ENCODE measurements around the gene LCN12.

The LCN12 gene

DNA sequence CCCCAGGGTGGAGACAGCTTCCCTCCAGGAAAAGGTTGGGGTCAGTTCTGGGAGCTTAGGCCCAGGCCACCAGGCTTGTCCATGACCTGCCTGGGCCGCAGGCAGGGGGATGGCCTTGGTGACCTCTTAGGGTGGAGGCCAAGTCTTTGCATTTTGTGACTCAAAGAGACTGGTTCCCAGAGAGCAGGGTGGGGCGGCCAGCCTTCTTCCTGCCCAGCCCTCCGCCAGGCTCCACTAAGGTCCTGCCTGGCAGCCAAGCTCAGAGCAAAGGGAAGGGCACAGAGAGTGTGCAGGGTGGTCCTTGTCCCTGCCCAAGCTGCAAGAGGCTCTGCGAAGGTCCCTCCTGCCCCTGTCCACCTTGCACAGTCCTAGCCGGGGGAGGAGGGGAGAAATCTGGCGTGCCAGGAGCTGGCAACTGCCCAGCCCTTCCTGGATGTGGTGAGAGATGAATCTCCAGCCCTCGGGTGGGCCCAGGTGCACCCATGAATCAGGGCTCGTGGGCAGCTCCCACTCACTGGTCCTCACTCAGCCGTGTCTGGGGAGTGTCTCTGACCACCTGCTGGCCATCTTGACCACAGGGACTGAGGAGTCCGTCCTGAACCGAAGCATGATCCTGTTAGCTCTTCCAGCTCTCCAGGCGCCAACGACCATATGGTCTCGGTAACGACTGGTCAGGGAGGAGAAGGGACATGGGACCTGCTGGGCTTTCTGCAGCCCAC lies 22.9 kb downstream of the LCN12 start:
- no peak for DNase-seq

DNA sequence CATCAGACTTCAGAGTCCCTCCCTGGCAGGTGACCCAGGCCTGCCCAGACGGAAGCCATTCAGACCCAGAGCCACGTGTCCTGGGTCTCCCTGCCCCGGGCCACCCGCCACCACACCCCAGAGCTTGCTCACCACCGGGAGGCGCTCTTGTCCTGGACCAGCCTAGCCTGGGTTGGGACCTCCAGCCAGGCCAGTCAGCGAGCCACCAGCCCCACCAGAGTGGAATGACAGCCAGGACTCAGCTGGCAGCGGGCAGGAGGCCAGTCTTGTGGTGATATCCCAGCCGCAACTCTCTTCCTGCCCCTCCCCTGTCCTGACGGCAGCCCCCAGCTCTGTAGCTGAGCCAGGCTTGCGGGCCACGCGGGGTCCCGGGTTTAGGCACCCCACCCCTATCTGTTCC lies 23.6 kb downstream of the LCN12 start:
- DNase-seq: no peak

DNA sequence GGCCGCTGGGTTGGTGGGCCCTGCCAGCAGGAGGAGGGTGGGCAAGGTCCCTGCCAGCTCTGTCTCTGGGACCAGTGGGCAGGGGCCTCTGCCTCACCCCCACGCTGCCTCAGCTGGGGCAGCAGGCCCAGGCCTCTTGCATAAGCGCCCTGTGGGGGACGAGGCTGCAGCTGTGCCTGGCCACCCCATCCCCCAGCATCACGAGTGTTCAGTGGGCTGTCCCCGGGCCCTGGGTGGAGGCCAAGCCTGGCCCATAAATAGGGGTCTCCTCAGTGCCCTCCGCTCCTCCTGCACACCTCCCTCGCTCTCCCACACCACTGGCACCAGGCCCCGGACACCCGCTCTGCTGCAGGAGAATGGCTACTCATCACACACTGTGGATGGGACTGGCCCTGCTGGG lies 25.1 kb downstream of the LCN12 start, which contains the start of gene PTGDS:
TSS of gene PTGDS (plus strand) at position 282 of the 400 bp plus-strand sequence. CDS start at position 357, 75 bp downstream.
- no peak for DNase-seq

DNA sequence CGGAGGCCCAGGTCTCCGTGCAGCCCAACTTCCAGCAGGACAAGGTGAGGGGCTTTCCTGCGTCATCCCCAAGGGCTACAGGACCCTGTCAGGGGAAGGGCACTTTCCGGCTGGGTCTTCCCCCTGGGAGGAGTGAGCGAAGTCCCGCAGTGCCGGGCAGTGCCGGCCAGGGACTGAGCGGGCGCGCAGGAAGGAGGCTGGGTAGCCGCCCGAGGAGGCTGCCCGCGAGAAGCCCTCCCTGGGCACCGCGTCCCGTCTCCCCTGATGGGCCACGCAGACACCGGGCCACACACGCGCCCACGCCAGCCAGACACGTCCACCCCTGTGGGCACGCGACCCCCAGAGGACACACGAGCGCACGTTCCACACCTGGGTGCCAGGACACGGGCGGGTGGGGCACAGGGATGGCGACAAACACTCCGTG lies 25.6 kb downstream of the LCN12 start:
- DNase-seq: no peak

DNA sequence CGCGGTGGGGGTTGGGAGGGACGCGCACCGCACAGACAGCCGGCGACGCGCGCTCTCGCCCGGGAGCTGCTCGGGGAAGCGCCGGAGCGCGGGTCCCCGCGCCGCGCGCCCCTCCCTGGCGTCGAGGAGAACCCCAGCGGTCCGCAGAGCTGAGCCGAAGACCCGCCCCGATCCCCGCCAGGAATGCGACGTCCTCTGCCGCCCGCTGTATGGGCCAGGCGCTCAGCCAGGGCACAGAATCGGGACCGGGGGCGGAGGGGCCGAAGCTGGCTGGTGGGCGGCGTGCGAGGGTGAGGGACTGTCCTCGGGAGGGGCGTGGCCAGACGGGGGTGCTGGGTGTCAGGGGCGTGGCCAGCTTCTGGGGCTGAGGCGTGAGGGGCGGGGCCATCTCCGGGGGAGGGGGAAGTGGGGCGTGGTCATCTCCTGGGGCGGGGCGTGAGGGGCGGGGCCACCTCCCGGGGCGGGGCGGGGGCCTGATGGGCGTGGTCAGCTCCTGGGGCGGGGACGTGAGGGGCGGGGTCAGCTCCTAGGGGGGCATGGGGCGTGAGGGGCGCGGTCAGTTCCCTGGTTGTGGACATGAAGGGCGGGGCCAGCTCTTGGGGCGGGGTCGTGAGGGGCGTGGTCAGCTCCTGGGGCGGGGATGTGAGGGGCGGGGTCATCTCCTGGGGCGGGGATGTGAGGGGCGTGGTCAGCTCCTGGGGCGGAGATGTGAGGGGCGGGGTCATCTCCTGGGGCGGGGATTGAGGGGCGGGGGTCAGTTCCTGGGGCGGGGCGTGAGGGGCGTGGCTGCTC lies 26.2 kb downstream of the LCN12 start:
- peak; percentile 64 for DNase-seq

DNA sequence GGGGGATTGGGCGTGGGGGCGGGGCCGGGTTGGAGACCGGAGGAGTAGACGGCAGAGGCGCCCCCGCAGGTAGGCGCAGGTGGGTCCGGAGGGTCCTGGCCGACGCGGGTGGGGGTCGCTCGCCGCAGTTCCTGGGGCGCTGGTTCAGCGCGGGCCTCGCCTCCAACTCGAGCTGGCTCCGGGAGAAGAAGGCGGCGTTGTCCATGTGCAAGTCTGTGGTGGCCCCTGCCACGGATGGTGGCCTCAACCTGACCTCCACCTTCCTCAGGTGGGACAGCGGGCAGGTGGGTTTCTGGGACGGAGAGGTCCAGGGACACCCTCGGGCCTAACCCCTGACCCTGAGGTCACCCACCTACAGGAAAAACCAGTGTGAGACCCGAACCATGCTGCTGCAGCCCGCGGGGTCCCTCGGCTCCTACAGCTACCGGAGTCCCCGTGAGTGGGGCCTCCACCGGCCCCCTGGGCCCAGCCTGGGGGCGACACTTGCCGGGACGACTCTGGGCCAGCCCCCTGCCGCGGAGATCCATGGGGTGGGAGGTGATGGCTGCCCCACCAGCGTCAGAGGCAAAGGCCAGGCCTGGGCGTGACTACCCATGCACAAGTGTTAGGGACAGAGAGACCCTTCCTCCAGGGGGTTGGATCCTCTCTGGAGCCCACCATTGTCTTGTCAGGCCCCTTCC lies 26.9 kb downstream of the LCN12 start:
- no peak for DNase-seq

DNA sequence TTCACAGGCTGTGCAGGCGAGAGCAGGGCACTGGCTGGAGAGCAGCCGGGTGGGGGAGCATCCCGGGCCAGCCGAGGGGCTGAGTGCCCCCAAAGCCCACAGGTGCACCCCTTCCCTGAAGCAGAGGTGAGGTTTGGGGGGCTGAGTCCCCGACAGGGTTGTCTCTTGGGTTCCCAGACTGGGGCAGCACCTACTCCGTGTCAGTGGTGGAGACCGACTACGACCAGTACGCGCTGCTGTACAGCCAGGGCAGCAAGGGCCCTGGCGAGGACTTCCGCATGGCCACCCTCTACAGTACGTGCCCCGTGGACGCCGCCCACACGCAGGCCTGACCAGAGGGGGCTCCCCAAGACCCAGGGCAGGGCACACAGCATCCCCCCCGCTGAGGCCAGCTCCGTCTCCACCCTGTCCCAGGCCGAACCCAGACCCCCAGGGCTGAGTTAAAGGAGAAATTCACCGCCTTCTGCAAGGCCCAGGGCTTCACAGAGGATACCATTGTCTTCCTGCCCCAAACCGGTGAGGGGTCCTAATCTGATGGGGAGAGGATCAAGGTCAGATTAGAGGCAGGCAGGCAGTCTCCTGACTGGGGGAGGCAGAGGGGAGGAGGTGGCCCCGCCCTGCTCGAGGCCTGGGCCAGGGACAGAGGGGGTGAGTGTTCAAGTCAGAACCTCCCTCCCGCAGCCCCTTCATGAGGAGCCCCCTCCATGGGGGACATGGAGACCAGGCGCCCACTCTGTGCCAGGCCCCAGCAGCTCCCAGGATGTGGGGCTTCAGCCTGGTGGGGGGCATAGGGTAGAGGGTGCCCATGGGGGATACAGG lies 27.9 kb downstream of the LCN12 start:
- DNase-seq: no peak

DNA sequence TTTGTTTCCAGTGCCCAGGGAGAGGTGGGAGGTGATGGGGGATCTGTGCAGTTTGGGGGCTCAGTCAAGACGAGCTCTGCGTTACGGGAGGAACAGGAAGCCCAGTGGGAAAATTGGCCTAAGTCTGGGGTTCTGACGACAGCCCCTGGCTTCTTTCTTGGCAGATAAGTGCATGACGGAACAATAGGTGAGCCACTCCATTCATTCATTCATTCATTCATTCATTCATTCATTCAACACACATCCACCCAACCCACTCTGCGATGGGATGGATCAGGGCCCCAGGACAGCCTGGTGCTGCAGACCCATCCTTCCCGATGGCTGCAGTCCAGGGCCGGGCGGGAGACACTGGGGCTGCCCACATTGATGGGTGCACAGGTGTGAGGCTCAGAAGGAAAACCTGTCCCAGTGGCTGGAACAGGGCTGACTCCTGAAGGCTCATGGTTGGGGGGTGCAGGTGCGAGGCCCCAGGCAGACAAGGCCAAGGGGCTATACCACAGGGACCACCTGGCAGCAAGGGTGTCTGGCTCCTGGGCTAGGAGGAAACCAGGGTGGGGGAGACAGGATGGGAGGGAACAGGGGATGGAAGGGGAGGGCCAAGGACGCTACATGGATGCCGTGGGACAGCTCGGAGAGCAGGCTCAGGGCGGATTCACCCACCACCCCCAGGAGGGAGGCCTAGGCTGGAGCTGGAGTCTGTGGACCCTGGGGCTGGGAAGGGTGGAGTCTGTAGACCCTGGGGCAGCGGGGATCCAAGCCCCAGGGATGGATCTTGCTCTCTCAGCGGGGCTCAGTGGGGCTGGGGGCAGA lies 28.8 kb downstream of the LCN12 start:
- DNase-seq: no peak

DNA sequence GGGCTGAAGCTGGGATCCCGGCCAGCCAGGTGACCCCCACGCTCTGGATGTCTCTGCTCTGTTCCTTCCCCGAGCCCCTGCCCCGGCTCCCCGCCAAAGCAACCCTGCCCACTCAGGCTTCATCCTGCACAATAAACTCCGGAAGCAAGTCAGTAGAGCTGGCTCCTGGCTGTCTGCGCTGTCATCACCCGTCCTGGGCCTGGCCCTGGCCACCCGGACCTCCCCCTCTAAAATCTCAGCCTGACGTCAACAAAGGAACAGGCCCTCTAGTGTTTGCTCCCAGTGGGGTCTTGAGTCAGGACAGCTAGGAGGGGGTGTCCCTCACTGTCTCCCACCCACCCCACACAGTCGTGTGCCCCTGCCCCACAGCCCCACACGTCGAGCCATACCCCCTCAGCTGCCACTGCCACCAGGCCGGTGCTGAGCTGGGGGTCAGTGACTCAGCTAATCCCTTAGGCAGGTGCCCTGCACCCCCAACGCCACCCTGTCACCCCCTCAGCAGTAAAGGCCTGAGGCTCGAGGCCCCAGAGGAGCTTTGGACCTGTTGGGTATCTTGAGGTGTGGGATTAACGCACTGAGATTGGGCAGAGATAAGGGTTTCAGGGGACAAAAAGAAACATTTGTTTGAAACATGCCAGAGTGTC lies 29.6 kb downstream of the LCN12 start:
- no peak for DNase-seq

DNA sequence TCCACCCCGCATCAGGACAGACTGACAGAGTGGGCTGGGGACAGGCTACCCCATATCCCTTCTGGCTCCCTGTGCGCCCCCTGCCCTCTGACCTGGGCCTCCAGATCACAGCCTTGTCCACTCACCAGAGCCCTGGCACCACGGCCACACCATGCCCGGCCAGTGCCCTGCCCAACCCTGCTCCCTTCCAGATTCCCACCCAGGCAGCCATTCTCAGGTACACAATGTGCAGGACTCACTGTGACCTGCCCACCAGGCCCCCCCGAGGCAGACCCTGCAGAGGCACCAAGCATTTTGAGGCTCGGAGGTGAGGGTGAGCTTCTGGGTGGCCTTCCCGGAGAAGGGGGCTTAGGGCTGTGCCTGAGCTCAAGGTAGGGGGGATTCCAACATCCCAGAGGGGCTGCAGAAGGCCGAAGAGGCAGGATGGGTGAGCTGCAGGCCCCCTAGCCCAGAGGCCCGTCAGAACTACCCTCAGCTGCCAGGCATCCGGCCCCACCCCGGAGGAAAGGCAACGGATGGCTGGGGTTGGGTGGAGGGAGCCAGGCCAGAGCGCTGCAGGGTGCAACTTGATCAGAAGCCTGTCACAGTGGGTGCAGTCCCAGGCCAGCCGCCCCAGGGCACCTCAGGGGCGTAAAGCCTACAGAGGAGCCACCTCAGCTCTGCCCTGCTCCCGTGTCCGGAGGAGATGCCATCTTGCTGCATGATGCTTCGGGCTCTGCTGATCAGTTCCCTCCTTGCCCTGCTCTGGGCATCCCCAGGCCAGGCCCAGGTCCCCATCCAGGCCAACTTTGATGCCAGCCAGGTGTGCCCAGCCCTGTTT lies 30.4 kb downstream of the LCN12 start, which contains the start of gene LCNL1:
TSS of gene LCNL1 (plus strand) at position 762 of the 820 bp plus-strand sequence. CDS start 594 bp downstream, outside the sequence.
- DNase-seq: no peak

DNA sequence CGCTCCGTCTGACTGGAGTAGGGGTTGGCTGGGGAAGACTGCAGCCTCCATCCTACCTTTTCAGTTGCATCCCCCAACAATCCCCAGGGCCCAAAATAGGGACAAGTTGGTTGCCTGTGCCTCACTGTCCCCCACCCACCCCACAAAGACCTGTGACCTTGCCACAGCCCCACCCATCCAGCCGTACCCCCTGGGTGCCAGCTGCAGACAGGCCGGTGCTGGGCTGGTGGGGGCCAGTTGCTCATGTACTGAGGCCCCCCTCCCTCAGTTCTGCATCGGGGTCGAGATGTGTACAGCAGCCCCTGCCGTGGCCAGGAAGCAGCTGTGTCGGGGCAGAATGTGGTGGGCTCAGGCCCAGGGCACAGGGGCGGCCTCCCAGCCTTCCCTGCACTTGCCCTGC lies 31.1 kb downstream of the LCN12 start:
- DNase-seq: no peak

DNA sequence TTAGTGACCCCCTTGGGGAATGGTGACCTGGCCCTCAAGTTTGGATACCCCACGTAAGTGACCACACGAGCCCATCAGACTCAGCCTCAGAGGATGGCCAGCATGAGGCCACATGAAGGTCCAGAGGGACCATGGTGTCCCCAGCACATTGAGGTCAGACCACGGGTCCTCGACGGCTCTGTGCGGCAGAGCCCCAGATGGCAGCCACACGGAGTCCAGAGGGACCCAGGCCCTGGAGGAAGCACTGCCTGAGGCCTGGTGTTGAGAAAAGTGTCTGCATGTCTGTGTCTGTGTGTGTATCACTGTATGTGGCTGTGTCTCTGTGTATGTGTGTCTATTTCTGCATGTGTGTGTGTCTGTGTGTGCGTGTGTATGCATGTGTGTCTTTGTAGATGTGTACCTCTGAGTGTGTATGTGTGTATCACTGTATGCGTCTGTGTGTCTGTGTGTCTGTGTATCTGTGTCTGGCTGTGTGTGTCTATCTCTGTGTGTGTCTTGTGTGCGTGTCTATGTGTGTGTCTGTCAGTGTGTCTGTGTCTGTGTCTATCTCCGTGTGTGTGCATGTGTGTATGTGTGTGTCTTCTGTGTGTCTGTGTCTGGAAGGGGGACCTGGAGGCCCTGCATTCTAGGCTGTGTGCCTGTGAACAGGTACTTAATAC lies 31.7 kb downstream of the LCN12 start:
- DNase-seq: no peak

DNA sequence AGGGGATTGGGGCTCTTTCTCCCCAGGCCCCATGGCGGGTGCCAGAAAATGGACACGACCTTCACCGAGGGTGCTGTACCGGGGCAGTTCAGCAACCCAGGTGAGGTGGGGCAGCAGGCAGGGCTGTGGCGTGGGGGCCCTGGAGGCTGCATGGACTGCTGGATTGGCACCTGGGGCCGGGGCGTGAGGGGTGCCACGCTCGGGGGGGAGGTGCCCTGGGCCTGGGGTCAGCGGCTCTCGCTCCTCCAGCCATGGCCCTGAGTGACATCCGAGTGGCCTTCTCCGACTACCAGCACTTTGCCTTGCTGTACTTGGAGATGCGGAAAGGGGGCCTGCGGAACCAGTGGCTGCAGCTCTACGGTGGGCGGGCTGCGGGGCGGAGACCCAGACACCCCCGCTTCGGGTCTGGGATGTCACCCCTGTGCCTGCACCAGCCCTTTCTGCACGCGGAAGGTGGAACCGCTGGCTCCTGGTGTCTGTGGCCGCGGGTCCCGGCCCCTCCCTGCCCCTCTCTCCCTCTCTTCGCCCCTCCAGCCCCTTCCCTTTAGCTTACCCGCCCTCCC lies 32.5 kb downstream of the LCN12 start:
- DNase-seq: no peak

DNA sequence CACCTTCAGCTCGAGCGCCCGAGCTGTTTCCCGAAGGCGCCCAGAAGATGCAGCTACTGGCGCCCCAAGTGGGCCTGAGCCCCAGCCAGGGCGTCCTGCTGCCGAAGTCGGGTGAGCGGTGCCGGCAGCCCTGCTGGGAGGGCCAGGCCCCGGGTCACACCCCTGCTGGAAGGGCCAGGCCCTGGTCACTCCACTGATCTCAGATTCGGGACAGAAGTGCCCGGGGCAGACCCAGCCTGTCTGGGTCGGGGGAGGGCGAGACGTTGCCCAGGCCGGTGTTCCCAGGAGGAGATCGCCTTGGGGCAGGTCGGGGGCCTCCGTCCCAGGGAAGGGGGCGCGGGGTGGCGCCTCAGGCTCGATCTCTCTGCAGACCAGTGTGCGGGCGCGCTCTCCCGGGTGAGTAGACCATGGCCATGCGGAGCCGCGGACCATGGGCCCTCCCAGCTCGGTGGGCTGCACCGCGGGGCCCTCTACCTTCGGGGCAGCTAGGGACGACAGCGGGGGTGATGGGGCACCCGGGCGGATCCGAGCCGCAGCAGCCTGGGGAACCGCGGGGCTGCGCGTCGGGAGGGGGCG lies 33.0 kb downstream of the LCN12 start:
- DNase-seq: no peak

DNA sequence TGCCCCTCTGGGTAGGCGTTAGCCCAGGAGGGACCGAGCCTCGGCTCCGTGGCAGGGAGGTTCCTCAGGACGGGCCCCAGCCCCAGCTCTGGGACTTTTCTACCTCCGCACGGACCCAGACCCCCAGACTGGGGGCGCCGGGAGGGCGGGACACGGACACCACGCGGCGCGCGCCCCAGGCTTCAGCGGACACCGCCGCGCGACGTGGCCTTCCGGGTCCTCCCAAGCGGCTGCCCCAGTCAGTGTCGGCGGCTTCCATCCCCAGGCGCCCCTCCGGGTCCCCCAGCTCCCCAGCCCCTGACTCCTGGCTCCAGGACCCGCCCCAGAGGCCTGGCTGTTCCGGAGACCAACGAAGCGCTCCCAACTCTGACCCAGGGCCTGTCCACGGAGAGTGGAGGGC lies 33.8 kb downstream of the LCN12 start:
- DNase-seq: no peak

DNA sequence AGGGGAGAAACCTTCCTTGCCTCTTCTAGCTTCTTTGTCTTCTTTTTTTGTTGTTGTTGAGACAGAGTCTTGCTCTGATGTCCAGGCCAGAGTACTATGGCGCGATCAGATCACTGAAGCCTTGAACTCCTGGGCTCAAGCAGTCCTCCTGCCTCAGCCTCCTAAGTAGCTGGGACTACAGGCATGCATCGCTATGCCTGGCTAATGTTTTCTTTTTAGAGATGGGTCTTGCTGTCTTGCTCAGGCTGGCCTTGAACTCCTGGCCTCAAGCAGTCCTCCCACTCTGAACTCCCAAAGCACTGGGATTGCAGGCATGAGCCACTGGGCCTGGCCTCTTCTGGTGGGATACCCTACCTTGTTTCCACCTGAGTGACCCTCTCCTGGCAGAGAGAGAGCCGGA lies 36.8 kb downstream of the LCN12 start:
- no peak for DNase-seq

DNA sequence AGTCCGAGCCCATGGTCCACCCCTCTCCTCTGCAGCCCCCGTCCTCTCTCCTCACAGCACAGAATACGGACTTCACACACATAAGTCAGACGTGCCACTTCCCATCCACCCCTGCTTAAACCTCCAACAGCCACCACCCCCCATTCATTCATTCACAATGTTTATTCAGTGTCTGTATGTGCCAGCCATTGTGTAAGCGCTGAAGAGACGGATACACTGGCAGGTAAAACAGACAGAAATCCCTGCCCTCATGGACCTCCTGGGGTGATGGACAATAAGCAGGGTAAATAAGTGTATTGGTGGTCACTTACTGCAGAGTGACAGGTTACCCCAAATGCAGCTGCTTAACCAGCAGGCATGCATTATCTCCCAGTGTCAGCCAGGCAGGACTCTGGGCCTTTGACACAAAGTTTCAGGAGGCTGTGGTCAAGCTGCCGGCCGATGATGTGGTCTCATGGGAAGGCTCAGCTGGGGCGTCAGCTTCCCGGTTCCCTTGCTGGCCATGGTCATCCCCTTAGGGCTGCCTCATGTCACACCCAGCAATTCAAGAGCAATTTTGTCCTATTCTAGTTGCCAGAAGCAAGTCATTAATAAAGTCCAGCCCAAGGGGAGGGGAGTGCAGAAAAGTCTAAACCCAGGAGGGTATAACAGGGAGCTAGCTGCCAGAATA lies 38.3 kb downstream of the LCN12 start:
- no peak for DNase-seq
